ENCODE data around the gene KLF16. TPM values are rescaled to one million over a fixed set of nuclear protein-coding genes. Genes with fewer than 3 reads are reported as not detected.
A peak's percentile ranks its signal among the peaks of the same experiment; 100 is the strongest.
"Not testable (repeated sequence)": the region's sequence is repeated elsewhere in the genome, so short reads cannot be mapped to it uniquely, and the experiment has no call there.

The KLF16 gene
- total RNA-seq, 1 donor = 6.9 TPM

- Histone ChIP-seq H3K4me2 (ENCODE audit: insufficient read depth, low read length) (no peak overlapping the region), H3K79me2 (ENCODE audit: insufficient read depth, low read length) (peaks cover 2% of the 10 kb centered on the region), H3K4me3 (ENCODE audit: insufficient read depth, low read length) (no peak overlapping the region), H4K20me1 (ENCODE audit: insufficient read depth, low read length) (peaks cover 2% of the 10 kb centered on the region), H3K4me1 (ENCODE audit: insufficient read depth, low read length) (no peaks in the 10 kb centered on the region), H3K27me3 (ENCODE audit: insufficient read depth, low read length) (no peaks in the 10 kb centered on the region), H2AFZ (ENCODE audit: low read length) (no peak overlapping the region), H3K36me3 (ENCODE audit: insufficient read depth, low read length) (no peaks in the 10 kb centered on the region), H3K9me3 (ENCODE audit: low read depth, low read length) (no peaks in the 10 kb centered on the region), H3K27ac (ENCODE audit: low read depth, low read length) (no peak overlapping the region)
- DNase-seq (ENCODE audit: insufficient read length, low spot score, missing footprints) = no peak
- TF ChIP-seq CTCF (IDR thresholded peaks at IDR 0.05; ENCODE audit: extremely low read depth, low read depth, low read length) = no peak
Measured at GRCh38 chr19:1889907-1890306, 26.5 kb upstream of the KLF16 start.

DNA sequence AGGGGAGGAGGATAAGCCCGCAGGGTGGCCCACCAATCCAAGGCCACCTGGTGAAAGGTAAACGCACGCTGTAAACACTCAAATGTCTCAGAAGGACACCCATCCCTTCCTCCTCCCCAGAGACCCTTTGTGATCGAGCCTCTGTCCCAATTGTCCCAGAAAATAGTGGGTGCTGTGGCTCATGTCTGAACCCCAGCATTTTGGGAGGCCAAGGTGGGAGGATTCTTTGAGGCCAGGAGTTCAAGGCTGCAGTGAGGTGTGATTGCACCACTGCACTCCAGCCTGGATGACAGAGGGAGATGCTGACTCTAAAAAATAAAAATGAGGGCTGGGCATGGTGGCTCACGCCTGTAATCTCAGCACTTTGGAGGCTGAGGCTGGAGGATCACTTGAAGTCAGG lies 25.0 kb upstream of the KLF16 start:
- Histone ChIP-seq H3K36me3 (ENCODE audit: insufficient read depth, low read length) (no peaks in the 10 kb centered on the region), H2AFZ (ENCODE audit: low read length) (no peak overlapping the region), H4K20me1 (ENCODE audit: insufficient read depth, low read length) (peaks cover 17% of the 10 kb centered on the region), H3K4me1 (ENCODE audit: insufficient read depth, low read length) (peaks cover 10% of the 10 kb centered on the region), H3K9me3 (ENCODE audit: low read depth, low read length) (no peaks in the 10 kb centered on the region), H3K27ac (ENCODE audit: low read depth, low read length) (no peak overlapping the region), H3K4me3 (ENCODE audit: insufficient read depth, low read length) (no peak overlapping the region), H3K79me2 (ENCODE audit: insufficient read depth, low read length) (peaks cover 17% of the 10 kb centered on the region), H3K4me2 (ENCODE audit: insufficient read depth, low read length) (no peak overlapping the region), H3K27me3 (ENCODE audit: insufficient read depth, low read length) (no peaks in the 10 kb centered on the region)
- peak; percentile 56 for DNase-seq (ENCODE audit: insufficient read length, low spot score, missing footprints)
- TF ChIP-seq CTCF (IDR thresholded peaks at IDR 0.05; ENCODE audit: extremely low read depth, low read depth, low read length) = no peak

DNA sequence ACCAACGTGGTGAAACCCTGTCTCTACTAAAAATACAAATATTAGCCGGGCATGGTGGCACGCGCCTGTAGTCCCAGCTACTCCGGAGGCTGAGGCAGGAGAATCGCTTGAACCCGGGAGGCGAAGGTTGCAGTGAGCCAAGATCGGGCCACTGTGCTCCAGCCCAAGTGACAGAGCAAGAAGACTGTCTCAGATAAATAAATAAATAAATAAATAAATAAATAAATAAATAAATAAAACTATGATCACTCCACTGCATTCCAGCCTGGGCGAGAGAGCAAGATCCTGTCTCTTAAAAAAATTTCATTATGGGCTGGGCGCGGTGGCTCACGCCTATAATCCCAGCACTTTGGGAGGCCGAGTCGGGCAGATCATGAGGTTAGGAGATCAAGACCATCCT lies 23.0 kb upstream of the KLF16 start:
- not testable (repeated sequence) for H3K4me3 ChIP-seq (ENCODE audit: insufficient read depth, low read length); DNase-seq (ENCODE audit: insufficient read length, low spot score, missing footprints); H3K9me3 ChIP-seq (ENCODE audit: low read depth, low read length); H3K4me2 ChIP-seq (ENCODE audit: insufficient read depth, low read length); H3K27ac ChIP-seq (ENCODE audit: low read depth, low read length); H3K27me3 ChIP-seq (ENCODE audit: insufficient read depth, low read length); H2AFZ ChIP-seq (ENCODE audit: low read length); H3K36me3 ChIP-seq (ENCODE audit: insufficient read depth, low read length)
- H4K20me1 ChIP-seq (ENCODE audit: insufficient read depth, low read length) = peaks cover 31% of the 10 kb centered on the region
- H3K4me1 ChIP-seq (ENCODE audit: insufficient read depth, low read length) = peaks cover 10% of the 10 kb centered on the region
- peaks cover 35% of the 10 kb centered on the region for H3K79me2 ChIP-seq (ENCODE audit: insufficient read depth, low read length)

- peak; percentile 100 for DNase-seq (ENCODE audit: insufficient read length, low spot score, missing footprints)
- H3K36me3 ChIP-seq (ENCODE audit: insufficient read depth, low read length); H3K27me3 ChIP-seq (ENCODE audit: insufficient read depth, low read length); H3K9me3 ChIP-seq (ENCODE audit: low read depth, low read length): not testable (repeated sequence)
- Histone ChIP-seq H3K4me1 (ENCODE audit: insufficient read depth, low read length) (peaks cover 10% of the 10 kb centered on the region), H3K4me3 (ENCODE audit: insufficient read depth, low read length) (peak within 1 kb of the TSS; percentile 94), H4K20me1 (ENCODE audit: insufficient read depth, low read length) (peaks cover 33% of the 10 kb centered on the region), H3K79me2 (ENCODE audit: insufficient read depth, low read length) (peaks cover 41% of the 10 kb centered on the region), H3K4me2 (ENCODE audit: insufficient read depth, low read length) (peak within 1 kb of the TSS; percentile 96), H2AFZ (ENCODE audit: low read length) (peak within 1 kb of the TSS; percentile 72), H3K27ac (ENCODE audit: low read depth, low read length) (peak within 1 kb of the TSS; percentile 80)
Measured at GRCh38 chr19:1885398-1886119, 22.2 kb upstream of the KLF16 start, which contains the start of gene ABHD17A. ABHD17A (minus strand) TSS chr19:1885496; CDS start chr19:1881566, 3,930 bp downstream.

DNA sequence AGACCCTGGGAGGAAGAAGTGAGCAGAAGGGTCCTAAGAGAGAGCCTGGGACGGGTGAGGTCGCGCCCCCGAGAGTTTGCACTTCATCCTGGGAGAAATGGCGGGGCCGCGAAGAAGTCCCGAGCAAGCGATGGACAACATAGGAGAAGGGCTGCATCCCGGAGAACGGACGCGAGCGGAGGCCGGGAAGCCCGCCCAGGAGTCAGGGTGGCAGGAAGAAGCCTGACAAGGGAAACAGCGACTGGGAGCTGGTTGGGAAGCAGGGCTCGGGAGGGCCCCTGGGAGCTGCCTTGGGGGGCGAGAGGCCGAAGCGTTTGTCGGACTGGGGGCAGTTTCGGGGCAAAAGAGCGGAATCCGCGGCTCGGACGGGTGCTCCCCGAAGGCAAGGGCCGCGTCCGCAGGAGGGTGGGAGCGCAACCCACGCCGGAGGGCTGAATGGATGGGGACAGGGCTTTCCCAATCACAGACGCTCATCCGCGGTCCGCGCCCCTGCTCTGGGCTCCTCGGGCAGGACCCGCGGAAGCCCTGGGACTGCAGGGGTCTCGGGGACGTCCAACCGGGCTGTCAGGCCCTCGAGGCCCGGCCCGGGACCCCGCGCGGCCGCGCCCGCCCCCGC lies 21.4 kb upstream of the KLF16 start:
- H3K27me3 ChIP-seq (ENCODE audit: insufficient read depth, low read length) = no peaks in the 10 kb centered on the region
- H3K27ac ChIP-seq (ENCODE audit: low read depth, low read length) = peak overlapping the region; percentile 80
- H3K79me2 ChIP-seq (ENCODE audit: insufficient read depth, low read length) = peaks cover 47% of the 10 kb centered on the region
- H4K20me1 ChIP-seq (ENCODE audit: insufficient read depth, low read length) = peaks cover 38% of the 10 kb centered on the region
- H2AFZ ChIP-seq (ENCODE audit: low read length) = peak overlapping the region; percentile 72
- TF ChIP-seq CTCF (IDR thresholded peaks at IDR 0.05; ENCODE audit: extremely low read depth, low read depth, low read length) = no peak
- H3K4me2 ChIP-seq (ENCODE audit: insufficient read depth, low read length) = peak overlapping the region; percentile 96
- H3K4me1 ChIP-seq (ENCODE audit: insufficient read depth, low read length) = peaks cover 10% of the 10 kb centered on the region
- peak overlapping the region; percentile 94 for H3K4me3 ChIP-seq (ENCODE audit: insufficient read depth, low read length)
- H3K9me3 ChIP-seq (ENCODE audit: low read depth, low read length) = no peaks in the 10 kb centered on the region
- peak; percentile 96 for DNase-seq (ENCODE audit: insufficient read length, low spot score, missing footprints)
- no peaks in the 10 kb centered on the region for H3K36me3 ChIP-seq (ENCODE audit: insufficient read depth, low read length)
